Astrocyte of the spinal cord (primary cell): ENCODE measurements around the gene CPLX1.

Experiments used
- DNase-seq: peaks from one replicate; pipeline ENCODE4 v3.0.0; 2011; ENCODE audit warnings: low read depth, low spot score
- H3K4me3 ChIP-seq: 2 replicates; pipeline ENCODE4 v1.5.1; 2011; ENCODE audit warnings: low read depth, mild to moderate bottlenecking, low read length, moderate library complexity
- CTCF ChIP-seq: IDR thresholded peaks from 2 replicates; pipeline ENCODE4 v1.5.1; 2012; ENCODE audit warnings: low read depth, mild to moderate bottlenecking, low read length, inconsistent platforms
- in situ Hi-C: cut with HindIII; loops from 2 replicates; pipeline ENCODE4 v1.10.0; 2017; ENCODE audit warnings: low sequenced_read_pairs

Gene CPLX1

GRCh38 chr4:850323-850945, 24.5 kb upstream of the CPLX1 start:
- in situ Hi-C loops: no loop called here
- no peak for TF ChIP-seq CTCF
- no peak for DNase-seq
- H3K4me3 ChIP-seq: no peak overlapping the region

- no peak for DNase-seq
- no peak for TF ChIP-seq CTCF
- in situ Hi-C loops: no loop called here
- H3K4me3 ChIP-seq: no peak overlapping the region
Observed at GRCh38 chr4:849478-850175, 23.7 kb upstream of the CPLX1 start.

GRCh38 chr4:848803-849477, 23.0 kb upstream of the CPLX1 start:
- DNase-seq: no peak

GRCh38 chr4:848307-848691, 22.4 kb upstream of the CPLX1 start:
- no peak for DNase-seq
- in situ Hi-C loops: no loop called here
- no peak for TF ChIP-seq CTCF
- H3K4me3 ChIP-seq: no peak overlapping the region

More at GRCh38 chr4:848803-849477, 23.0 kb upstream of the CPLX1 start:
- no peak overlapping the region for H3K4me3 ChIP-seq
- no peak for TF ChIP-seq CTCF
- in situ Hi-C loops: no loop called here

GRCh38 chr4:845836-846251, 19.9 kb upstream of the CPLX1 start:
- DNase-seq: no peak
- in situ Hi-C loops: no loop called here
- TF ChIP-seq CTCF: no peak

GRCh38 chr4:845233-845835, 19.4 kb upstream of the CPLX1 start:
- peak; percentile 16 for DNase-seq
- no peak overlapping the region for H3K4me3 ChIP-seq

More at GRCh38 chr4:845836-846251, 19.9 kb upstream of the CPLX1 start:
- H3K4me3 ChIP-seq: no peak overlapping the region

More at GRCh38 chr4:845233-845835, 19.4 kb upstream of the CPLX1 start:
- in situ Hi-C loops: no loop called here
- TF ChIP-seq CTCF: no peak
